NT2/D1 (cell line): ENCODE data around the gene TYMS.

Experiments
- YY1 ChIP-seq: IDR thresholded peaks from 2 replicates; pipeline ENCODE4 v1.6.1; 2011; ENCODE audit not compliant: insufficient read length, insufficient read depth
- ZNF274 ChIP-seq: IDR thresholded peaks from 2 replicates; pipeline ENCODE4 v1.6.1; 2011; ENCODE audit warnings: mild to moderate bottlenecking, low read depth, low read length

- TF ChIP-seq YY1 (no peak), ZNF274 (no peak)
These were observed 19.7 kb downstream of the TYMS start for GRCh38 chr18:677145-677544.
